HG03558 (cell line): ENCODE results near the gene GALNT18.

Experiments used
- ATAC-seq: cut with Tn5 transposase; IDR thresholded peaks from one replicate; pipeline ENCODE4 v1.9.1; 2021; ENCODE audit warnings: moderate number of reproducible peaks; ENCODE audit not compliant: unreplicated experiment; ENCODE audit errors: extremely low read depth

GALNT18 gene

DNA sequence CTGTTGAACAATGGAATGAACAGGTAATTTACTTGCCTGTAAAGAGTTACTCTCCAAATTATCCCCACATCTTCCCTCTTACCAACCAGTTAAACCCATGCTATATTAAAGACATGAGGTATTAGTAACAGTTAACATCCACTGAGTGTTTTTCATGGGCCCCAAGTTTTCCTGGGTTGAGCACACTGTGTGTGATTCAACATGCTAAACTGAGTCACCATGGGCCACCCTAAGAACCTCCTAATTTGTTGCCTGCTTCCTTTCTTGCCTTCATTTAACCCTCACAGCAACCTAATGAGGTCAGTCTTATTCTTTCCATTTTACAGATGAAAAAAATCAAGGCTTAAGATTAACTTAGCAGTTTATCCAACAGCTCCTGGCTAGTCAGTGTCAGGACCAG lies 51.0 kb downstream of the GALNT18 start:
- no peak for ATAC-seq

DNA sequence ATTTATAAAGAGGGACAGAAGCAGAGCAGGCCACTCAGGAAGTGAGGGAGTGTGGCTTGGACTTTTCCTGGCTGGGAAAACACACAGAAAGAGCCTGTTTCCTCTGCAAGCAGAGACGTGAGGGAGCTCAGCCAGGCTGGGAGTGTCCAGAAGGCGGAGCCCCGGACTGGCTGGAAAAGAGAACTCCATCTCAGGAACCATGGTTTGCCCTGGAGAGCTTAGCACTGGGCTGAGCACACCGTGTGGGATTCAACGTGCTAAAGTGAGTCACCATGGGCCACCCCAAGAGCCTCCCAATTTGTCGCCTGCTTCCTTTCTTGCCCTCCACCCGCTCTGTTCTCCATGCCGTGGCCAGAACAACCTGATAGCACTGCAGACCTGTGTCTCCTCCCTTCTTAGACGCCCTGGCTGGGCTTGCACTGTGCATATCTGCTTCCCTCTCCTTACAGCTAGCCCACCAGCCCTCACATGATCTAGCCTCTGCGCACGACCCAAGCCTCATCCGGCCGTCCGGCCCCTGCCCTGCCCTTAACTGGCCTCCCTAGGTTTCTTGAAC lies 51.8 kb downstream of the GALNT18 start:
- ATAC-seq, result no peak

DNA sequence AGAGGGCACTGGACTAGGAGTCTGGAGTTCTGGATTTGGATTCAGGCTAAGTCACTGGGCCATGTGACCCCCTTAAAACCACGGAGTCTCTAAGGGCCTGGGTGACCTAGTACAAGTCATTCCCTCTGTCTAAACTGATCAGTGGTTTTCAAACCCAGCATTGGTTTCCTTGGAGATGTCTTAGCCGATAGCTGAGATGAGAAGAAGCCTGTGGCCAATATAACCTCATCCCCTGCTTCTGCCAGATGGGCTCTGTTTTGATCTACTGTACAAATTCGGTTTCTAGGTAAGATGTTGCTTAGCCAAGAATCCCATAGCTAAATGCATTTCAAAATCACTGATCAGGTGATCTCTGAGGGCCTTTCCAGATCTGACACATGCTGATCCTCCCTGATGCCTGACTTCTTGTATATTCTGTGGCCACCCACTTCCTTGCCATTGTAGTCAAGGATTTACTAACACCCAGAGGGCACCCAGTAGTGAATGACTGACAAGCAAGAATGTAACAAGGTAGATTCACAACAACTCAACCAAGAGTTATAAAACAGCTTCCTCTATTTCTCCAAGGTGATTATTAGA lies 53.1 kb downstream of the GALNT18 start:
- no peak for ATAC-seq

DNA sequence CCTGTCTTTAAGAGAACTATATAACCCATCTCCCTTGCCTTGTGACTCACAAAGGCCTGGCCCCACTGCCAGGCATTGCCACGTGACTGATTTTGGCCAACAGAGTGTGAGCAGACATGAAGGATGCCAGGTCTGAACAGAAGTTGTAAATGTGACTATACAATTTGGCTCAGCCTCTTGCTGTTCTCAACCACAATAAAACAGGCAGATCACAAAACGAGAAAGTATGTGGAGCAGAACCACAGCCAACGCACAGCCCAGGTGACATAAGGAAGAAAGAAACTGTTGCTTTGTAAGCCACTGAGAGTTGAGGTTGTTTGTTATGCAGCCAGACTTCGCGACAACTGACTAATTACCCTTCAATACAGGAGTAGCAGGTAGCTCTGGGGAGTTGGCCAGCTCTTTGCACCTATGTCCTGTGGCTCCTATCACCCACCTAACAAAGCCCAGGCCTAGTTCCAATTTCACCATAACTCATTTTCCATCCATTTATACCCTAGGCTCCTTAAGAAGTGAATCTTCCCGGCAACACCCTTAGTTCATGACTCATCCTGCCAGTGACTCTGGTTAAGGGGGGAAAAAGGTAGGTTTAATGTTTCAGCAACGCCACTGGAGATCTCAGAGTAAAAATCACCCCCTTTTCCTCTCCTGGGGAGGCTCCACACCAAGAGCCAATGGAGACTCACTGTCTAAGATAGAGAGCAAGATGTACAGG lies 53.7 kb downstream of the GALNT18 start:
- ATAC-seq, result no peak

DNA sequence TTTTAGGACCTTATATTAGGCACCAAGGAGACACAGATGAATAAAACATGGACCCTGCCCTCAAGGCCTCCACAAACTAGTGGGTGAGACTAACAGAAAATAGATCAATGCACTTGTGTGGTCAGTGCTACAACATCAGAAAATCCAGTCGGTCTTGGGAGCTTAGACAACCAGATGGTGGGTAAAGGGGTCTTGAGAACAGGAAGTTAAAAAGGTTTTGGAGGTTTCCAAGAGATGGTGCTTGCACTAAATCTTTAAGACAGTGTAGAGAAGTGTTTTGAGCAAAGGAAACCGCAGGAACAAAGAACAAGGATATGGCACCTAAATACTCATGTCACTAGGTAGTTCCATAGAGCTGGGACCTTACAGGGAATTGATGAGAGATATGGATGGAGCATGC lies 56.2 kb downstream of the GALNT18 start:
- no peak for ATAC-seq

DNA sequence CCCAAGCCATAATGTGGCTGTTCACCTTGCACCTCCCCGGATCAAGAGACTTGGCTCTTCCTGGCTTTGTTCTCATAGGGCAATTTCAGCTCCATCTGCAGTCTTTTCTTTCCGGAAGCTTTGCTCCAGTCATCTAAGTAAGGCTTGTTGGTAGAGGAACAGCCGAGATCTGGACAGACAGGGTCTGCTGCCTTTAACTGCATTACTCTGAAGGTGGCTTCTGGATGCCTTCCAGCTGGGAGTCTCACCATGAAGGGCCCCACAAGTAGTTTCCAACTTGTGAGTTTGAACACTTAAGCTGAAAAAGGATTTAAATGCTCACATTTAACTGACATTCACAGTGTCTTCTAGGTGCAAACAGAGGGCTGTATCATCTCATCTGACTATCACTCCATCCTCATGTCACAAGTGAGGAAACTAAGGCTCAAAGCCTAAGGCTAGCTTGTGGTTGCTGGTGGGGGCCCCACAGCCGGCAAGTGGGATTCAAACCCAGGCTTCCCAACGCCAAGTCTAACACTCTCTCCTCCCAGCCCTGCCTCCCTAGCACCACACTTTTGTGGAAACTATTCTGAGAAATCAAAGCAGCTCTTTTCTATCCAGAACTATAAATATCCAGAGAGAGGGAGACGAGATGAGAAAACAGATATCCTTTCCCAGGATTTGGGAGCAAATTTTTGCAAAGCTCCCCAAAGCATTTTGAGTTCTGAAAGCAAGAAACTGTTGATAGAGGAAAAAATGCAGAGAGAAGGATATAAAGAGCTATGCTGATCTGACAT lies 58.4 kb downstream of the GALNT18 start:
- no peak for ATAC-seq

DNA sequence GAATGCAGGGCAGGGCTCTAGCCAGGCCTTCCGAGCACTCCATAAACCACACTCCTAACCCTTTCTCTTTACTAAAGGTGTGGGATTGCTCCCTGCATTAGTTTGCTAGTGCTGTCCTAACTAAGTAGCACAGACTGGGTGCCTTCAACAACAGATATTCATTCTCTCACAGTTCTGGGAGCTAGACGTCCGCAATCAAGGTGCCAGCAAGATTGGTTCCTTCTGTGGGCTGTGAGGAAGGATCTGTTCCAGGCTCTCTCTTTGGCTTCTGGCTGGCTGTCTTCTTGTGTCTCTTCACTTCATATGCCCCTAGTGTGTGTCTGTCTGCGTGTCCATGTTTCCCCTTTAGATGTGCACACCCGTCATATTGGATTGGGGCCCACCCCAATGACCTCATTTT lies 59.8 kb downstream of the GALNT18 start:
- no peak for ATAC-seq

DNA sequence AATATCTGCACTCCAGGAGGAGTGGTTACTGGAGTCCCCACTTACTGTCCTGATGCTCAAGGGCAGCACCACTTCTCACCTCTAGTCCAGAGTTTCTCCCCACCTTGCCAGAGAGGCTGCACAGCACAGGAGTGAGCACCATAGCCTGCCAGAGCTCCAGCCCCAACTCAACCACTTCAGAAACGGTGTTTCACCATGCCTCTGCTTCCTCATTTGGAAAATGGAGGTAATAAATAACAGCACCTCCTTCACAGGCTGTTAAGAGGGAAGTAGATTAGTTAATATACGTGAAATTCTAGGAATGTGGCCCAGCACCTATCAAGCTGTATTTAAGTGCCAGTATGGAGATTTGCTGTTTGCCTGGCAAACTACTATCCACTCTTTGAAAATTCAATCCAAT lies 63.0 kb downstream of the GALNT18 start:
- no peak for ATAC-seq

DNA sequence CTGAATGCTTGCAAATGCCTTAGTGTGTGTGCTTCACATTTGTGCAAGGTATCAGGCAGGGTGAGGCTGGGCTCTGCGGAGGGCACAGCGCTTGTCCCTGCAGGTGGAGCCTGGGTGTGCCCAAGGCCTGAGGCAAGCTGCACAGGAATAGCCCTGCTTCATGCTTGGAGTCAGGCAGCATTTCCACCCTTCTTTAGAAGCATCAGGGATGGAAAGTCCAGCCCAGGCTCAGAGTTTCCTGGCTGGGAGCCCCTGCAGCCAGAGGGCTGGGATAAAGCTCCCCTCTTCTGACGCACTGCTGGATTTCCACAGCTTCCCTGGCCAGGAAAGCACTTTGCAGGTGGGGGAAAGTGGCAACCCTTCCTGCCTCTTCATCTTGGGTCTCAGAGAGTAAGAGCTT lies 63.4 kb downstream of the GALNT18 start:
- ATAC-seq, result no peak

DNA sequence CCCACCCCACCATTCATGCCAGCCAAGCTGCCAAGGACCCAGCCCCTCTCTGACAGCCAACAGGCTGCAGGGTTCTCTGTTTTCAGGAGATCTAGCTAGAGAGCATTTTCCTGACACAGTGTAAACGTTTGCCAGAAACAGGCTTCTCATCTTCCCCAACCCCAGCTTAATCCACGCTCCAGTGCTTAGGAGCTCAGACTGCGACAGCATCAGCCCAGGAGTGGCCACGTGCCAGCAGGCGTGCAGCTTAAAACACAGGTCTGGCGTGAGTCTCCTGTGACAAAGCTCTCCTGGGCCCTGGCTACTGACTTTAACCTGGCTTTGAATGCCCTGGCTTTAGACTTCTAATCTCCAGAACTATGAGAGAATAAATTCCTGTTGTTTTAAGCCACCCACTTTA lies 66.6 kb downstream of the GALNT18 start:
- no peak for ATAC-seq

DNA sequence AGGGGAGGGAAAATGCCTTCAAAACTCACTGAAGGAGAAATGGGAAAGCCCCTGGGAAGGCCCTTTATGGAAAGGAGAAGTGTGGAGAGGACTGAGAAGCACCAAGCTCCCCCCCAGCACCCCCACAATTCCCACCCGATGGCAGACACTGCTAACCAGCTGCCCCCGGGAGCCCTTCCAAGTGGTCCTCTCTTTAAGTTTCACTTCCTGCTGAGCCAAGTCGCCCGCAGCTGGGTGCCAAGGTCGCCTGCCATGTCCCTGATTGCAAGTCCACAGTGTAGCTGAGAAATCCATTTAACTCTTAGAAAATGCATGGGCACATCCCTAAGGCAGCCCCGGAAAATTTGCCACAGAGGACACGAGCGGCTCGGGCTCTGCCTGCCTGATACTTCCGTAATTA lies 68.2 kb downstream of the GALNT18 start:
- ATAC-seq, result no peak

DNA sequence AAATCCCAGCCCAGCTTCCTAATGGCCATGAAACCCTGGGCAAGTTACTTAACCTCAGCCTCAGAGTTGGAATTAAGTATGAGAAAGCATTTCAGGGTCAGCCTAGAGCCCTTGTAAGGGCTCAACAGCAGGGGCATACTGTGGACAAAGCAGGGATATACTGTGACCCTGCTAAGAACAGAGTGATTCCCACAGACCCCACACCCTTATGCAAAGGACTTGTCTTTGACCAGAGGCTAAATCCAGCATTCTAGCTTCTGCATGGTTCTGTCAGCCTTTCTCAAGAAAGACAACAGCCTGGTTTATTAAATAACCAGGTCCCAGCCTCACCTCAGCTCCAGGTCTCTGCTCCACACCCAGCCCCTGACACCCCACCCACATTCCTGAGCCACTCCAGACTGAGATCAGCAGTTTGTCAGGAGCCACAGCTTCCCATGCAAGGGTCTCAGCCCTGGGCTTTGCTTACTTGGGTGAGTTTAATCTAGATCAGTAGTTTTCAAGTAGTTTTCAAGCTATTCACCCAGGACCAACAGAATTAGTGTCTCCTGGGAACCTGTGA lies 69.2 kb downstream of the GALNT18 start:
- ATAC-seq, result no peak

DNA sequence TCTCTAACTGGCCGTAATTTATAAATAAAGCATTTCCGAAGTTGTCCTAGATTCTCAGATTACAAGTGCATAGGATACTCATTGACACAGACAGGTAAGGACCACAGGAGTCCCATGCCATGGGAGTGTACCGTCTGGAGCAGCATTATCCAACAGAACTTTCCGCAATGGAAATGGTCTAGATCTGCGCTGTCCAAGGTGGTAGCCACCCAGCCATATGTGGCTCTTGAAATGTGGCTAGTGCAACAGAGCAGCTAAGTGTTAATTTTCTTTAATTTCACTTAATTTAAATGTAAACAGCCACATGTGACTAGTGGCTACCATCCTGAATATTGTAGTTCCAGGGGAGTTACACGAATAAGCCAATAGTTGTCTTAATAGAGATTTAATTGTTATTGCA lies 71.3 kb downstream of the GALNT18 start:
- ATAC-seq, result no peak

DNA sequence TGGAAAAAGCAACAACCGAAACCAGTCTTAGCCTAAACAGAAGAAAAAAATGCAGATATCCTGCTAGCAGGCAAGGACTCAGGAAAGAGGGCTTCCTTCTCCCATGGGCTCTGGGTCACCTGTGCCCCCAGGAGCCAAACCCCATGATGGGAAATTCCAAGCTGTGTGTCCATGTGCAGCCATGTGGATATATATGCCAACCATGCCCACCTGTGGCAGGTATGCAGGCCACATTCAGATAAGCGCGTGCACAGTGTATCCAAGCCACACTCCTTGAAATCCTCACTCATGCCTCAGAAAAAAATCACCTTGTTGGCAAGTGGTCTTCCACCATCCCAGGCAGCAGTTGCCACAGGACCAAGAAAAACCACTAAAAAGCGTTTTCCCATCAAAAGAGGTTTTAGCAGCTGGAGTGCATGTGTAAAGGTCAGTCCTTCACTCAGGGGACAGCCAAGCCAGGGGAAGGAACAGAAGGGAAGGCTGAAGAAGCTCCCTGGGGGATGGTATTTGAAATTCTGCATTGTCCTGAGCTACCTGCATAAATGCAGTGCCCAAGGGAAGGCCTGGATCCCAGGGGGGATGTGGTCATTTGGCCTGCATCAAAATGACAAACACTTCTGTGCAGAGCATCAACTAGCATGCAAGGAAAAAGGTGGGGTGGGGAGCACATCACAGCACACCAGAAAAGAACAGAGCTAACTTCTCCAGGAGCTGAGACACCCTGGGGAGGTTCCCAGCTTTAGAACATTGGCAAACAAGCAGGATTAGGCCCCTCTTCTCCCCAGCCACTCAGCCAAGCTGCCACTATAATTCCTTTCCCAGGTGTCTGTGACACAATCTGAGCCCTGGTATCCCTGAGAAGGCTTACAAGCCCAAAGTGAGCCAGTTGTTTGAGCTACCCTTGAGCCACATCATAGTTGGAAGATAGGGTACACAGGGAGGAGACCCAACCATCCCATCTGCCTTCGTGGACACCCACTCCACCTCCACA lies 76.2 kb downstream of the GALNT18 start:
- ATAC-seq, result no peak

DNA sequence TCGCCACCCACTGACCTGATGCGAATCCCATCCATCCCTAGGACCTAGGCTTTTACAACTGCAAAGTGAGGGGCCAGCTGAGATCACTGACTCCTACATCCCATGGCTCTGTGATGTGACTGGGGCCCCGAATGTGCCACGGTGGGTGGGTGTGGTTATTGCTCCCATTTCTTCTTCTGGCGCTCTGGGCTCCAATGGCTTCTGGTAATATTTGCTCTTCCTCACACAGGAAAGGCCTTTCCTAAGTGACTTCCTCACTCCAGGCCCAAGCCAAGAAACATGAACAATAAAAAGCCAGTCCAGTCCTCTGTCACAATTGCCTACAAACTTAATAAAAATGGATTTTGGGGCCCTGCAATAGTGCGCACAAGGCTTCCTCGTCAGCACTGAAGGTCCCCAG lies 78.1 kb downstream of the GALNT18 start:
- ATAC-seq, result no peak

DNA sequence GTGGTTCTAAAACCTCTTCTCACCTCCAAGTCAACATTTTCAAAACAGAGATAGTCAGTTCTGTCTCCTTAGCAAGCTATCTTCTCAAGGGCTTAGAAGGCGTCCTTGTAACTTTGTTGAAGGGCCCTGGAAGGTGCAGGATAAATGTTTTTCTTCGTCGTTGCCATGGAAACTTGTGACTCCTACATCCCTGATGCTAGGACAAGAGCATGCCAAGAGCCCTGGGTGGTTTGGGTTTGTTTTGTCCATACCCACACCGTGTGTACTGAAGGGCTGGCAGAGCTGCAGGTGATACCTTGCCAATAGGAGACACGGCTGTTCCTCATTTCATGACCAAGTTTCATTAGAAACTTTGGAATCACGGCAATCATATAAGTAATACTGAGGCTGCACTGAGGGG lies 81.6 kb downstream of the GALNT18 start:
- no peak for ATAC-seq

DNA sequence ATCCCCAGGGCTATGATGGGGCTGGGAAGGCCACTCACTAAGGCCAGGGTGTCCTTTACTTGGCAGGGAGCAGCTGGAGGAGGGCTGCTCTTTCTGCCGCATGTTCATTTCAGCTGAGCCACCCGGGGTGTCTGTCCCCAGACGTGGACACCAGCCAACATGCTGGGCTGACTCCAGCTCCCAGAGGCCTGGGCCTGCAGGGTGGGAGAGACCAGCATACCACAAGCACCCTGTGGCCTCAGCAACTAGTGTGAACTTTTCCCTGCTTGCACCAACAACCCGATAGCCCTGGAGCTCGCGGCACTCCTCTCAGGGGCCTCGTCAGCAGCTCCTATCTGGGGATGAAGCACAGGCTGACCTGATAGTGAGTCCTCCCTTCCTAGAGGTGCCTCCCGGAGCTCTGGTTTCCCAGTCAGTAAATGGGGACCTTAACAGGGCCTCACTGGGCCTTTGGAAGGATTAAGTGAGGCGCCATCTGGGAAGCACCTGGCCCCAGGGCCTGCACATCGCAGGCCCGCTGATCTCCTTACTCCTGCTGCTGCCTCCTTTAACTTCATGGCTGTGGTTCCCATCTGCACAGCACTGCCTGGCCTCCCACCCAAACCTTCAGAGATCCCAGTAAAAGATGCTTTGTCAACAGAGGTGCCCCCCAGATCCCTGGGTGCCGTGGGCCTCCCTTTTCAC lies 83.4 kb downstream of the GALNT18 start:
- ATAC-seq, result no peak

DNA sequence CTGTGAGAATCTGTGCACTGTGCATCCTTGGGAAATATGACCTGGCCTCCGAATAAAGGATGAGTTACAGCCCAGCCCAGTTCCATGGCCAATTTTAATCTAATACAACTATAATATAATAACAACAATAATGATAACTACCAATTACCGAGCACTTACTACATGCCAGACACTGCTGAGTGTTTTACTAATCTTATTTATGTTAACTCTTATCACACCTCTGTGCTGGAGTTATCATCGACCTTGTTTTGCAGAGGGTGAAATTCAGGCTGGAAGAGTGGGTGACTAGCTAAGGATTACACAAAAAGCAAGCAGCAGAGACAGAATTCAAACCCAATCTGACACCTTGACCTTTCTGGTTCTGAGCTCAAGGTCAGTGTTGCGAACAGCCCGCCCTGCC lies 83.9 kb downstream of the GALNT18 start:
- ATAC-seq, result no peak

DNA sequence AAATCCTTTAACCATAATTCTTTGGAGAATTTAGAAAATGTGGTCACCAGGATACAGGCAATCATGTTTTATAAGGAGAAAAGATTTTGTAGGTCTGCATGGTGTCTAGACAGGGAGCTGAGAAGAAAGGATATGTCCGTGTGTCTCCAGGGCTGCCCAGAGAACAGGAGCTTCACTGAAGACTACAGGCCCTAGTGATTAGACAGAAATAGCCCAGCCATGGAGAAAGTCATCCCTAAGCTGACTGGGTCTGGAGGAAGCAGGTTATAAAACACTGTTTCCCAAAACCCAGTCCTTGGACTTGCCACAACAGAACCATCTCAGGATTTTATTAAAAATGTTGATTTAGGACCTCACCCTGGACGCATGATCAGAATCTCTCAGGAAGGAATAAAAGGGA lies 84.4 kb downstream of the GALNT18 start:
- ATAC-seq, result no peak
